ENCODE data around the gene EIF4G1. TPM values are rescaled to one million over a fixed set of nuclear protein-coding genes. Genes with fewer than 3 reads are reported as not detected.

EIF4G1 gene
- total and polyA plus RNA-seq, 2 experiments from 2014 or later = 227 to 552 TPM

DNA sequence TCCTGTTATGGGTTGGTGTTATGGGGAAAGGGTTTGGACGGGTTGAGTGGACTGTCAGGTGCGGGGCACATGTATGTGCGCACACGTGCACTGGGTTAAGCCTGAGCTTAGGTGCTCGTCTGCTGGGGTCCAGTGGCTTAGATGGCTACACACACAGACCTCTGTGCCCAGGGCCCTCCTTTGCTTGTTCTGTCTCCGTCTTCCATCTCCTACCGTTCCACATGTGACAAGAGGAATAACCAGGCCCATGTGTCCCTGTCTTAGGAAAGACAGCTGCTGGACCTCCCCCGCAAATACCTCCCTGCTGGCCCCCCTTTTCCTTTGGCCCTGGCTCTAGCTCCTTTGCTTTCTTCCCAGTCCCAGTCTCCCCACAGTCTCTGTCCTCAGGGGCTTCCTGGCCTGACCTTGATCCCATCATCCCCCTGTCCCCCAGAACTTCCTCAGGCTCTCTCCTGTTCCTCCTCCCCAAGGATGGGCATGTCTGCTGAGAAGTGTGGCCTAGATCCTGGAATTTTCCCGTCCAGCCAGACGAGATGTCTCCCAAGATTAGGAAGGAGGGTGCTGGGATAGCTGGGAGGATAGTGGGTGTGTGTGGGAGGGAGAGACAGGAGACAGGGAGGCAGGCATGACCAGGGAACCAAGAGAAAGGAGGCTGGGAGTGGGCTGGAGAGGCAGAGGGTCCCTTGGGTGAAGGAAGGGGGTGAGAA lies 64.4 kb downstream of the EIF4G1 start:
- Histone ChIP-seq H3K9me2 (ENCODE audit: insufficient read depth) (no peaks in the 10 kb centered on the region), H3F3A (replicated peaks; ENCODE audit: low read depth) (0 out of 2 replicates have a peak, but pooled peaks cover 4% of the 10 kb centered on the region), H3K4me1 (ENCODE audit: insufficient read depth) (peaks cover 39% of the 10 kb centered on the region), H3K36me3 (ENCODE audit: insufficient read depth) (no peaks in the 10 kb centered on the region), H3K27ac (ENCODE audit: low read depth) (no peak overlapping the region), H3K4me2 (peak overlapping the region; percentile 85), H4K20me1 (replicated peaks; ENCODE audit: insufficient read depth) (no peaks in the 10 kb centered on the region), H3K79me2 (replicated peaks; ENCODE audit: insufficient read depth) (no peaks in the 10 kb centered on the region), H3K27me3 (ENCODE audit: insufficient read depth) (peaks cover 56% of the 10 kb centered on the region), H3K4me3 (peak overlapping the region; percentile 54), H2AFZ (peak overlapping the region; percentile 78; the same call in 1 of the 2 replicates)
- H3K36me3 Mint-ChIP-seq (ENCODE audit: low read depth) = no peaks in the 10 kb centered on the region
- no peak for TF ChIP-seq ZNF114 (CRISPR knock-in tag; IDR thresholded peaks at IDR 0.05)
- TF ChIP-seq EZH2 (IDR thresholded peaks at IDR 0.05; ENCODE audit: low read depth, unreplicated experiment) = peak; percentile 34
- TF ChIP-seq NANOG (IDR thresholded peaks at IDR 0.05; ENCODE audit: borderline replicate concordance) = no peak
- no peak overlapping the region for H3K27ac Mint-ChIP-seq
- H3K4me3 Mint-ChIP-seq = peak overlapping the region; percentile 75
- peaks cover 42% of the 10 kb centered on the region for H3K4me1 Mint-ChIP-seq
- ATAC-seq = no peak
- DNase-seq (ENCODE audit: low spot score) = no peak
- H3K9me3 Mint-ChIP-seq = no peaks in the 10 kb centered on the region
- peaks cover 61% of the 10 kb centered on the region for H3K27me3 Mint-ChIP-seq (ENCODE audit: insufficient read depth, low read depth, poor library complexity)

DNA sequence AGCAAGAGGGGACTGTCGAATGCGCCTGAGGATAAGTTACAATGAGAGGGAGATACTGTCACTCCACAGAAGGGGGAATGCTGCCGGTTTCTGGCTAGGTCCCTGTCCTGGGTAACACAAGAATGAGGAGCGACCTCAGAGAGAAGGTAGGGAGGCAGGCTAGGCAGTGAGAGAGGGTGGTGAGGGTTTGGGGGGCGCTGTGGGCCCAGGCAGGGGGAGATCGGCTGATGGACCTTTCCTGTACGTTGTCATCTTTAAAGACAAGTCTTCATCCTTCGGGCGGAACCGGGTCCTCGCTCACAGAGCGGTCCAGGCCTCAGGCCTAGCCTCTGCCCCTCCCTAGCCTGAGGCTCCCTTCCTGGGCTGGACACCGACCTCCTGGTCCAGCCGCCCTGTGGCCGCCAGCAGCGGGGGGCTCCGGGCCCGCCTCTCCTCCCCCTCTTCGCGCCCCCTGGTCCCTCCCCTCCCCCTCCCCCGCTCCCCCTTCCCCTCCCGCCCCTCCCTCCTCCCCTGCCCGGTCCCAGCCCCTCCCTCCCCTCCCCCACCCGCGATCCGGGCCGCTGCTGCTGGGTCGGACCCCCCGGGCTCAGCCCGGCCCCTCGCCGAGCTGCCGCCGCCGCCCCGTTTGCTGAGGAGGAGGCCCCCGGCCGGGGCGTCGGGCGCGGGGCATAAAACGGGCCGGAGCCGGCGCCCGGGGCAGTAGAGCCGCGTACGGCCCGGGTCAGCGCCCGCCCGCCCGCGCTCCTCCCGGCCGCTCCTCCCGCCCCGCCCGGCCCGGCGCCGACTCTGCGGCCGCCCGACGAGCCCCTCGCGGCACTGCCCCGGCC lies 65.2 kb downstream of the EIF4G1 start, which contains the start of gene CHRD:
Gene CHRD (plus strand): TSS at position 697 of the 827 bp plus-strand sequence. CDS start 265 bp downstream, outside the sequence.
- Histone ChIP-seq H2AFZ (peak within 1 kb of the TSS; percentile 78; the same call in 1 of the 2 replicates), H4K20me1 (replicated peaks; ENCODE audit: insufficient read depth) (no peaks in the 10 kb centered on the region), H3K27ac (ENCODE audit: low read depth) (no peak within 1 kb of the TSS), H3K9me2 (ENCODE audit: insufficient read depth) (no peaks in the 10 kb centered on the region), H3K36me3 (ENCODE audit: insufficient read depth) (no peaks in the 10 kb centered on the region), H3K4me1 (ENCODE audit: insufficient read depth) (peaks cover 39% of the 10 kb centered on the region), H3K79me2 (replicated peaks; ENCODE audit: insufficient read depth) (no peaks in the 10 kb centered on the region), H3K27me3 (ENCODE audit: insufficient read depth) (peaks cover 62% of the 10 kb centered on the region), H3K4me3 (peak within 1 kb of the TSS; percentile 64), H3K4me2 (peak within 1 kb of the TSS; percentile 87), H3F3A (replicated peaks; ENCODE audit: low read depth) (0 out of 2 replicates have a peak, but pooled peaks cover 4% of the 10 kb centered on the region)
- Mint-ChIP-seq H3K36me3 (ENCODE audit: low read depth) (no peaks in the 10 kb centered on the region), H3K9me3 (no peaks in the 10 kb centered on the region), H3K4me1 (peaks cover 42% of the 10 kb centered on the region), H3K4me3 (peak within 1 kb of the TSS; percentile 76), H3K27ac (no peak within 1 kb of the TSS), H3K27me3 (ENCODE audit: insufficient read depth, low read depth, poor library complexity) (peaks cover 61% of the 10 kb centered on the region)
- TF ChIP-seq, protein P1, sequence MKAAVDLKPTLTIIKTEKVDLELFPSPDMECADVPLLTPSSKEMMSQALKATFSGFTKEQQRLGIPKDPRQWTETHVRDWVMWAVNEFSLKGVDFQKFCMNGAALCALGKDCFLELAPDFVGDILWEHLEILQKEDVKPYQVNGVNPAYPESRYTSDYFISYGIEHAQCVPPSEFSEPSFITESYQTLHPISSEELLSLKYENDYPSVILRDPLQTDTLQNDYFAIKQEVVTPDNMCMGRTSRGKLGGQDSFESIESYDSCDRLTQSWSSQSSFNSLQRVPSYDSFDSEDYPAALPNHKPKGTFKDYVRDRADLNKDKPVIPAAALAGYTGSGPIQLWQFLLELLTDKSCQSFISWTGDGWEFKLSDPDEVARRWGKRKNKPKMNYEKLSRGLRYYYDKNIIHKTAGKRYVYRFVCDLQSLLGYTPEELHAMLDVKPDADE (IDR thresholded peaks at IDR 0.05) = no peak
- TF ChIP-seq EZH2 (IDR thresholded peaks at IDR 0.05; ENCODE audit: low read depth, unreplicated experiment) (peak; percentile 25), JUNB (IDR thresholded peaks at IDR 0.05; ENCODE audit: unreplicated experiment) (no peak), EZH2phosphoT487 (IDR thresholded peaks at IDR 0.05; ENCODE audit: unreplicated experiment) (no peak)
- TF ChIP-seq, protein P2, sequence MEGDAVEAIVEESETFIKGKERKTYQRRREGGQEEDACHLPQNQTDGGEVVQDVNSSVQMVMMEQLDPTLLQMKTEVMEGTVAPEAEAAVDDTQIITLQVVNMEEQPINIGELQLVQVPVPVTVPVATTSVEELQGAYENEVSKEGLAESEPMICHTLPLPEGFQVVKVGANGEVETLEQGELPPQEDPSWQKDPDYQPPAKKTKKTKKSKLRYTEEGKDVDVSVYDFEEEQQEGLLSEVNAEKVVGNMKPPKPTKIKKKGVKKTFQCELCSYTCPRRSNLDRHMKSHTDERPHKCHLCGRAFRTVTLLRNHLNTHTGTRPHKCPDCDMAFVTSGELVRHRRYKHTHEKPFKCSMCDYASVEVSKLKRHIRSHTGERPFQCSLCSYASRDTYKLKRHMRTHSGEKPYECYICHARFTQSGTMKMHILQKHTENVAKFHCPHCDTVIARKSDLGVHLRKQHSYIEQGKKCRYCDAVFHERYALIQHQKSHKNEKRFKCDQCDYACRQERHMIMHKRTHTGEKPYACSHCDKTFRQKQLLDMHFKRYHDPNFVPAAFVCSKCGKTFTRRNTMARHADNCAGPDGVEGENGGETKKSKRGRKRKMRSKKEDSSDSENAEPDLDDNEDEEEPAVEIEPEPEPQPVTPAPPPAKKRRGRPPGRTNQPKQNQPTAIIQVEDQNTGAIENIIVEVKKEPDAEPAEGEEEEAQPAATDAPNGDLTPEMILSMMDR (conservative IDR thresholded peaks at IDR 0.05; ENCODE audit: low read depth in 2 of 2) = peak in 1 of 2 experiments; percentile 19; a peak in 1 of 4 replicates
- ATAC-seq (peak; percentile 7), DNase-seq (ENCODE audit: low spot score) (no peak)
